ENCODE results near the gene DBNL.

- TF ChIP-seq CTCF (IDR thresholded peaks at IDR 0.05) = no peak
- TF ChIP-seq POLR2A (IDR thresholded peaks at IDR 0.05) = no peak
- TF ChIP-seq EP300 (IDR thresholded peaks at IDR 0.05) = no peak
- TF ChIP-seq POLR2AphosphoS5 (IDR thresholded peaks at IDR 0.05) = no peak
Measured at GRCh38 chr7:44096326-44096881, 51.9 kb downstream of the DBNL start.
